ENCODE results near the gene ADSS1.

The ADSS1 gene

DNA sequence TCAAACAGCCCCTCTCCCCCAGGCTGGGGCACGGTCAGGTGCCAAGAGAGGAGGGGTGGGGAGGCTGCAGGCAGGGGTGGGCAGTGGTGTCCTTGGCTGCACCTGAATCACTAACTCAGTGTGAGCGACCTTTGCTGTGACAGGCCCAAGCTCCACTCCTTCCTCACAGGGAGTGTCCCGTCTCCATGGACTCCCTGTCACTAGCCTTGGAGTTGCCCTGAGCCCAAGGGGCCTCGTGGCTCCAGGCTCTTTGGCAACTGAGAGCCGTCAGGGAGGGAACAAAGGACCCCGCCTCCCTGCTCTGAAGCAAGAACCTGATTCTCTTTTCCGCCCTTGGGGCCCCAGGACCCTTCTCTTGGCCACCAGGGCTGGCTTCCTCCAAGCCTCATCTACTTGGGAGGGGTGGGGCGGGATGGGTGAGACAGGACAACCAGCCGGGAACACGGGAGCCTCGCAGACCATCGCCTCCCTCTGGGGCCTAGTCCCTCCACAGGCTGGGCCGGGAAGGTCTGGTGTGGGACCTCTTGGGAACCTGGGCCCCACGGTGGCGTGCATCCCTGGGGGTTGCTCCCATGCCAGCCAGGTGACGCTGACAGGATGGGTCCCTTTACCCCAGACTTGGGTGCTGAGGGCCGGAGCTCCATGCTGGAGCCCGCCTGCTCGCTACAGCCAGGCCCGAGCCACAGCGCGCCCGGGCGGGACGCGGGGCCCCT is 935 bp upstream of the ADSS1 start:
- no peak for TF ChIP-seq ZFX (IDR thresholded peaks at IDR 0.05; ENCODE audit: borderline replicate concordance)
- TF ChIP-seq, protein P1, sequence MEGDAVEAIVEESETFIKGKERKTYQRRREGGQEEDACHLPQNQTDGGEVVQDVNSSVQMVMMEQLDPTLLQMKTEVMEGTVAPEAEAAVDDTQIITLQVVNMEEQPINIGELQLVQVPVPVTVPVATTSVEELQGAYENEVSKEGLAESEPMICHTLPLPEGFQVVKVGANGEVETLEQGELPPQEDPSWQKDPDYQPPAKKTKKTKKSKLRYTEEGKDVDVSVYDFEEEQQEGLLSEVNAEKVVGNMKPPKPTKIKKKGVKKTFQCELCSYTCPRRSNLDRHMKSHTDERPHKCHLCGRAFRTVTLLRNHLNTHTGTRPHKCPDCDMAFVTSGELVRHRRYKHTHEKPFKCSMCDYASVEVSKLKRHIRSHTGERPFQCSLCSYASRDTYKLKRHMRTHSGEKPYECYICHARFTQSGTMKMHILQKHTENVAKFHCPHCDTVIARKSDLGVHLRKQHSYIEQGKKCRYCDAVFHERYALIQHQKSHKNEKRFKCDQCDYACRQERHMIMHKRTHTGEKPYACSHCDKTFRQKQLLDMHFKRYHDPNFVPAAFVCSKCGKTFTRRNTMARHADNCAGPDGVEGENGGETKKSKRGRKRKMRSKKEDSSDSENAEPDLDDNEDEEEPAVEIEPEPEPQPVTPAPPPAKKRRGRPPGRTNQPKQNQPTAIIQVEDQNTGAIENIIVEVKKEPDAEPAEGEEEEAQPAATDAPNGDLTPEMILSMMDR (IDR thresholded peaks at IDR 0.05): no peak
- peak overlapping the region; percentile 77 for H3K27ac ChIP-seq

DNA sequence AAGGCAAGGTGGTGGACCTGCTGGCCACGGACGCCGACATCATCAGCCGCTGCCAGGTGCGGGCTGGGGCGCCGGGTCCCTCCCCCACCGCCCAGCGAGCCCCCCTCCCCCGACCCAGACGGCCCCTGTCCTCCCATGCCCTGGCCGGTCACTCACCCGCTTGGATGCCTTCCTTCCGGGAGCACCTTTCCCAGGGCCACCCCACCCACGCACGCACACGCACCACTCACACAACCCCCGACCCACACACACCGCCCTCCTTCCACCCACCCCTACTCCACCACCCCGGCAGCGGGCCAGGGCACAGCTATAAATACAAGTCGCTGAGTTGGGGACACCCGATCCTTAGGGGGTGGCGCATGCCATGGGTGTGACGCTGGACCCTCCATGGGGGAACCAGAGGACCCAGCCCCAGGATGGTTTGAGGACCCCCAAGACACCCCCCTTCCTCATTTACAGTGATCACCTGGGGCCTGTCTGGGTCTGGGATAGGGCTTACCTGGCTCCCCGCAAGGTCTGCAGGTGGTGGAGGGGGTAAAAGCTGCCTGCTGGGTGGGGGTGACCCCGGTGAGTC is 465 bp downstream of the ADSS1 start:
- H3K27ac ChIP-seq: peak overlapping the region; percentile 77
- no peak for TF ChIP-seq ZFX (IDR thresholded peaks at IDR 0.05; ENCODE audit: borderline replicate concordance)
- TF ChIP-seq, protein P1 (IDR thresholded peaks at IDR 0.05): no peak

DNA sequence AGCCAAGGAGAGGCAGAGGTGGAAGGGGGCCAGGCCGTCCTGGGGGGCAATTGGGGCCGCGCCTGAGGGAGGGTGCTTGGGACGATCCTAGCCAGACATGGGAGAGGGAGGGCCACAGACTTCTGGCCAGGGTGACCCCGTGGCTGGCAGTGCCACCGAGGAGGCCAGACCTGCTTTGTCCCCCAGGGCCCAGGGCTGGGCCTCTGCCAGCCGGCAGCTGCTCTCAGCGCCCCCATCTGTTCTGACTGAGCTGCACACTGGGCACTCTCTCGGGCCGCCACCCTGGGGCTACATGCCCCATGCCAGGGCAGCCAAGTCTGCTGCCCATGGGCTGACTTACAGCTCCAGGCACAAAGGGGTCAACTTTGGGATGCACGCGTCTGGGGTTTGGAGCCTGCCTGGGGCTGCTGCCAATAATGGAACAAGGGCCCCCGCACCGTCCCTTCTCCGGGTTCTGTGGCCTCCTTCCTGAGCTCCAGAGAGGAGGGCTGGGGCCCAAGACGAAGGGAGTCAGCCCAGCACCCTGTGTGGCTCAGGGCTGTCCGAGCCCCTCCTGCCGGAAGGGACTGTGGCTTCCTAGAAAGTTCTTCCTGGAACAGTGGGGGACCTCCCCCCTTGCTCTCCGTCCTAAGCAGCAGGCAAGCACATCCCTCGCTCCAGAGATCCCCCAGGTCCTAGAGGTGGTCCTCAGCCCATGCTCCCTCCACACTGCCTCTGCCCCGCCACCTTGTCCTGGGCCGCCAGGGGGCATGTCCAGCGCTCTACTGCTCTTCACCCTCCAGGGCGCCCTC is 1.1 kb downstream of the ADSS1 start:
- TF ChIP-seq, protein P1 (IDR thresholded peaks at IDR 0.05): peak; percentile 47; the same call in 1 of the 2 replicates
- TF ChIP-seq ZFX (IDR thresholded peaks at IDR 0.05; ENCODE audit: borderline replicate concordance): no peak
- H3K27ac ChIP-seq: peak overlapping the region; percentile 77

DNA sequence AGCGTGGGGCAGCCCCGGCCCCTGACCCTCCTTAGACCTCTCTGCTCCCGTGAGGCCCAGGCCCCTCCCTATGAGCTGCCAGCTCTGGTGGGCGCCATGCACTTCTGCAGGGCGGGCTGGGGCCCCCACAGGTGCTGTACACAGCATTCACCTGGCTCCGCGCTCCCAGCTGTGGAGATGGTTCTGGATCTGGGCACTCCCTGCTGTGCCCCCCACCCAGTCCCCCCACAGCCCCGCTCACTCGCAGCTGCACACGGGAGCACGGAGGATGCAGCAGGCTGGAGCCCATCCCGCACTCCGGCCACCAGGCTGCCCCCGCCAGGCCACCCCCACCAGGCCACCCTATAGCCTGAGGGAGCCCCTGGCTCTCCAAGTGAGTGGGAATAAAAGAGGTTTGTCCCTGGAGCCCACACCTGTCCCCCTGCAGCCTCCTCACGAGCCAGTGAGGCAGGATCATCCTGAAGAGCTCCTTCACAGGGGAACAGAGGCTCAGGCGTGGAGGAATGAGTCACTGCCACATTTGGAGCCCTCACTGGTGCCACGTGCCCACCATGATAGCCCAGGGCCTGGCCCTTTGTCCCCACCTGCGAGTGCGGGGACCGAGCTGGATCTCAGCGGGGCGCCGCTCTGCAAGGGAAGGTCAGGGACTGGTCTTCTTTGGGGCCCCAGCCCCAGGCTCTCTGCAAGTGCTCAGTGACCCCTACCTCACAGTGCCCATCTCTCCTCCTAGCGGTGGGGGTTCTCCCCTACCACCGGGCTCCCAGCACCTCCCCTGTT is 1.9 kb downstream of the ADSS1 start:
- no peak for TF ChIP-seq ZFX (IDR thresholded peaks at IDR 0.05; ENCODE audit: borderline replicate concordance)
- TF ChIP-seq, protein P1 (IDR thresholded peaks at IDR 0.05): no peak
- H3K27ac ChIP-seq: peak overlapping the region; percentile 77; the same call in 1 of the 2 replicates

DNA sequence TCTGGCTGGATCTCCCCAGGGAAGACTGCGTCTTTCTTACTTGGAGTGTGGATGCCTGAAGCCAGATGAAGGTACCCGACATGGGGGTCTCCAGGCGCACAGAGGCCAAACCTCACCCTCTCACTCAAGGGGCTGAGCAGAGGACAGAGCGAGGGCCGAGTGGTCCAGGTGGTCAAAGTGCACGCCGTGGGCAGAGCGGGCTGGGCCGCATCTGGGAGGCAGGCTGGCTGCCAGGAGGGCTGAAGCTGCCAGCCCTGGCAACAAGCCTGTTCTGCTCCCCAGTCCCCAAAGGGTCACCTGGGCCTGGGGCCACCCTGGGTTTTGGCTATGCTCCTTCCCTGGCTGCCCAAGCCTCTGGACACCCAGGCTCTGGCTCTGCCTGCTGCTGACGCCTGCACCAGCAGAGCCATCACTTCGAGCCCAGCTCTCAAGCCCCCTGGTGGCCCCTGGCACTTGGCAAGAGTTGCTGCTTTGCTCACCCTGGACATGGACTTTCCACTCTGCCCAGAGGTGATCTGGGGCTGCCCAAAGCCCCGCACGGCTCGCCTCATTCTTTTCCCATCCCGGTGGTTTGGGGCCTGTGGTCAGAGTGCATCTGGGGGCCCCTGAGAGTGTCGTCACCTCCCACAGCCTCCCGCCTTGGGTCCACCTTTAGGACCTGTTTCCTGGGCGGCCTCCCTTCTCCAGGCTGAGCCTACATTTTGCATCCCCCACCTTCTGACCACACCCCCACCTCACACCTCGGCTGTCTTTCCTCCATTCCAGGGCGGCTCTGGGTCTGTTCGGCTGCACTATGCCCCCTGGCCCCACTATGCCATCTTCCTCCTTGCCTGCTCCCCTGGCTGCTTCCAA is 2.8 kb downstream of the ADSS1 start:
- no peak for TF ChIP-seq ZFX (IDR thresholded peaks at IDR 0.05; ENCODE audit: borderline replicate concordance)
- TF ChIP-seq, protein P1 (IDR thresholded peaks at IDR 0.05): 0 out of 2 replicates have a peak, but pooled peaks have one; percentile 8
- H3K27ac ChIP-seq: no peak overlapping the region

DNA sequence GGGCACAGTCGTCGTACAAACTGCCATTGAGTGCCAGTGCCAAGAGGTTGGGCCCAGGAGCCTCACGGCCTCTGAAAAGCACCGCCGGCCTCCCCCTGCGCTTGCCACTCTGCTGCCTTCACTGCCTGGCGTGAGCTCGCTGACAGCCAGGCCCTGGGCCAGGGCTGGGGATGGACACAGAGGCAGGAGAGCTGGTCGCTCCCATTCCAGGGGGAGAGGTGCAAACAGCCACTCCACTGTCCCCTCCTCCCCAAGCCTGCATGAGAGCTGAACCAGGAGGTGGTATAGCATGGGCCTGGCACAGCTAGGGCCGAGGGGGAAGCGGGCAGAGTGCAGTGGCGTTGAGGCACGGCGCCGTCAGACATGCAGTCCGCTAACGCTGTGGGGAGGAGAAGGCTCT is 4.6 kb downstream of the ADSS1 start:
- no peak for TF ChIP-seq ZFX (IDR thresholded peaks at IDR 0.05; ENCODE audit: borderline replicate concordance)
- H3K27ac ChIP-seq: peak overlapping the region; percentile 83

DNA sequence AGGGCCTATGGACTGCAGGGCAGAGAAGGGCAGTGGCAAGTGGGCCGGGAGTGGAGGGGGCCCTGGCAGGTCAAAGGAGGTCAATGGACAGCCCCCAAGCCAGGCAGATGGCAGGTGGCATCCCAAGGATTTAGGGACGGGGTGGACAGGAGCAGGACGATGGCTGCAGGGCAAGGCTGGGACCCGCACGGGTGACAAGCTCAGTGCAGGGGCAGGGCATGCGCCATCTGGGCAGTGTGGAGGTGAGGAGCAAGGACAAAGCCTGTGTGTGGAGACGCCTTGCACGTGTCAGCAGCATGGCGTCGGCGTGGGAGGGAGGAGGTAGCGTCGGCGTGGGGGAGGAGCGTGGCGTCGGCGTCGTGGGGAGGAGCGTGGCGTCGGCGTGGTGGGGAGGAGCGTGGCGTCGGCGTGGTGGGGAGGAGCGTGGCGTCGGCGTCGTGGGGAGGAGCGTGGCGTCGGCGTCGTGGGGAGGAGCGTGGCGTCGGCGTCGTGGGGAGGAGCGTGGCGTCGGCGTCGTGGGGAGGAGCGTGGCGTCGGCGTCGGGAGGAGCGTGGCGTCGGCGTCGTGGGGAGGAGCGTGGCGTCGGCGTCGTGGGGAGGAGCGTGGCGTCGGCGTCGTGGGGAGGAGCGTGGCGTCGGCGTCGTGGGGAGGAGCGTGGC is 5.3 kb downstream of the ADSS1 start:
- H3K27ac ChIP-seq: peak overlapping the region; percentile 91
